Measurements from ENCODE around the gene KIF18B.

The KIF18B gene

GRCh38 chr17:44935116-44935515 is 12.5 kb downstream of the KIF18B start:
- no peak for DNase-seq (ENCODE audit: low spot score)

- no peak for DNase-seq (ENCODE audit: low spot score)
Measured at GRCh38 chr17:44934745-44935105, 12.8 kb downstream of the KIF18B start.

- no peak for DNase-seq (ENCODE audit: low spot score)
Measured at GRCh38 chr17:44933824-44934744, 13.5 kb downstream of the KIF18B start.

- DNase-seq (ENCODE audit: low spot score), result no peak
Measured at GRCh38 chr17:44932787-44933097, 14.8 kb downstream of the KIF18B start.

- DNase-seq (ENCODE audit: low spot score), result no peak
Measured at GRCh38 chr17:44932096-44932786, 15.3 kb downstream of the KIF18B start.

- DNase-seq (ENCODE audit: low spot score), result no peak
Measured at GRCh38 chr17:44931376-44931775, 16.2 kb downstream of the KIF18B start.

- DNase-seq (ENCODE audit: low spot score), result no peak
Measured at GRCh38 chr17:44930667-44931066, 16.9 kb downstream of the KIF18B start.

- DNase-seq (ENCODE audit: low spot score), result no peak
Measured at GRCh38 chr17:44928950-44929720, 18.4 kb downstream of the KIF18B start.

- DNase-seq (ENCODE audit: low spot score), result no peak
Measured at GRCh38 chr17:44928136-44928535, 19.4 kb downstream of the KIF18B start.

GRCh38 chr17:44927696-44928095 is 19.9 kb downstream of the KIF18B start:
- no peak for DNase-seq (ENCODE audit: low spot score)

- DNase-seq (ENCODE audit: low spot score), result no peak
Measured at GRCh38 chr17:44926821-44927525, 20.6 kb downstream of the KIF18B start.

GRCh38 chr17:44925731-44926697 is 21.6 kb downstream of the KIF18B start:
- no peak for DNase-seq (ENCODE audit: low spot score)

- no peak for DNase-seq (ENCODE audit: low spot score)
Measured at GRCh38 chr17:44924107-44924544, 23.4 kb downstream of the KIF18B start.

GRCh38 chr17:44922746-44923470 is 24.7 kb downstream of the KIF18B start:
- no peak for DNase-seq (ENCODE audit: low spot score)

GRCh38 chr17:44922136-44922535 is 25.4 kb downstream of the KIF18B start:
- no peak for DNase-seq (ENCODE audit: low spot score)

- DNase-seq (ENCODE audit: low spot score), result peak; percentile 88
Measured at GRCh38 chr17:44921122-44921882, 26.3 kb downstream of the KIF18B start.

- no peak for DNase-seq (ENCODE audit: low spot score)
Measured at GRCh38 chr17:44920565-44920940, 27.0 kb downstream of the KIF18B start.

- DNase-seq (ENCODE audit: low spot score), result peak; percentile 89
Measured at GRCh38 chr17:44919885-44920564, 27.5 kb downstream of the KIF18B start.

GRCh38 chr17:44919411-44919810 is 28.2 kb downstream of the KIF18B start:
- no peak for DNase-seq (ENCODE audit: low spot score)
